Measurements from ENCODE around the gene DOP1B.
"Not testable (repeated sequence)": the region's sequence is repeated elsewhere in the genome, so short reads cannot be mapped to it uniquely, and the experiment has no call there.

DOP1B gene

DNA sequence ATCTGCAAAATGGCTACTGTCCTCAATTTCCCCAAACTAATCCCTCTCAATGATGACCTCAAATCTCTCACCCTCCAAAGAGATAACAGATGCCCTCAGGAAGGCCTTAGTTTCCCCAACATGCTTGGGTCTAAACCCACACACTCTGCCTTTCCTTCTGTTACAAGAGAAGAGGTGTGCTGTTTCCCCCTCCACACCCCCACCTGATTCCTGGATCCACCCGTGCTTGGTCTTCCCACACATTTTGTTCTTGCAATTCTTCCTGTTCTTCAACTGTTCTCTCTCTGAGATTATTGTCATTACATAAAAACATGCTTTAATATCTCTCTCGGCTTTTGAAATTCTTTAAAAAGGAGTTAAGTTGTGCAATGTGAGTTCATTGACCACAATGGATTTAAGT is 27.4 kb upstream of the DOP1B start:
- no peak for ATAC-seq
- H3K36me3 Mint-ChIP-seq: peaks cover 6% of the 10 kb centered on the region
- peak overlapping the region; percentile 56 for H3K4me3 Mint-ChIP-seq
- H3K27me3 Mint-ChIP-seq: no peaks in the 10 kb centered on the region
- H3K4me1 Mint-ChIP-seq: peaks cover 43% of the 10 kb centered on the region
- H3K27ac Mint-ChIP-seq: peak overlapping the region; percentile 90
- H3K9me3 Mint-ChIP-seq: no peaks in the 10 kb centered on the region

DNA sequence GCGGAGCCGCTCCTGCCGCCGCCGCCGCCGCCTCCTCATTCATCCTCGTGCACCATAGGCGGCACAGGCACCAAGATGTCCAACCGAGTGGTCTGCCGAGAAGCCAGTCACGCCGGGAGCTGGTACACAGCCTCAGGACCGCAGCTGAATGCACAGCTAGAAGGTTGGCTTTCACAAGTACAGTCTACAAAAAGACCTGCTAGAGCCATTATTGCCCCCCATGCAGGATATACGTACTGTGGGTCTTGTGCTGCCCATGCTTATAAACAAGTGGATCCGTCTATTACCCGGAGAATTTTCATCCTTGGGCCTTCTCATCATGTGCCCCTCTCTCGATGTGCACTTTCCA is 26.2 kb upstream of the DOP1B start:
- H3K9me3 Mint-ChIP-seq, ATAC-seq, H3K36me3 Mint-ChIP-seq, H3K27me3 Mint-ChIP-seq: not testable (repeated sequence)
- H3K4me3 Mint-ChIP-seq: peak overlapping the region; percentile 92
- H3K27ac Mint-ChIP-seq: peak overlapping the region; percentile 90
- H3K4me1 Mint-ChIP-seq: peaks cover 43% of the 10 kb centered on the region

DNA sequence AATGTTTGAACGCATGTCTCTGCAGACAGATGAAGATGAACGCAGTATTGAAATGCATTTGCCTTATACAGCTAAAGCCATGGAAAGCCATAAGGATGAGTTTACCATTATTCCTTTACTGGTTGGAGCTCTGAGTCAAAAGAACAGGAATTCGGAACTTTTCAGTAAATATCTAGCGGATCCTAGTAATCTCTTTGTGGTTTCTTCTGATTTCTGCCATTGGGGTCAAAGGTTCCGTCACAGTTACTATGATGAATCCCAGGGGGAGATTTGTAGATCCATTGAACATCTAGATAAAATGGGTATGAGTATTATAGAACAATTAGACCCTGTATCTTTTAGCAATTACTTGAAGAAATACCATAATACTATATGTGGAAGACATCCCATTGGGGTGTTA is 25.8 kb upstream of the DOP1B start:
- H3K27me3 Mint-ChIP-seq, H3K36me3 Mint-ChIP-seq, H3K9me3 Mint-ChIP-seq, ATAC-seq: not testable (repeated sequence)
- H3K4me3 Mint-ChIP-seq: peak overlapping the region; percentile 92
- H3K4me1 Mint-ChIP-seq: peaks cover 41% of the 10 kb centered on the region
- H3K27ac Mint-ChIP-seq: peak overlapping the region; percentile 90

DNA sequence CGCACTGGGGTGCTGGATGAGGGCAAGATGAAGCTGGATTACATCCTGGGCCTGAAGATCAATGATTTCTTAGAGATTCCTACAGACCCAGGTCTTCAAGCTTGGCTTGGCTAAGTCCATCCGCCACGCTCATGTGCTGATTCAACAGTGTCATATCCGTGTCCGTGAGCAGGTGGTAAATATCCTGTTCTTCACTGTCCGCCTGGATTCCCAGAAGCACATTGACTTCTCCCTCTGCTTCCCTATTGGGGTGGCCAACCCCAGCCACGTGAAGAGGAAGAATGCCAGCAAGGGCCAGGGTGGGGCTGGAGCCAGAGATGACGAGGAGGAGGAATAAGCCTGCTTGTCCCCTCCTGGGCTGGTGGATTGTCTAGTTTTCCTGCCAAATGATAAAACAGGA is 23.9 kb upstream of the DOP1B start:
- Mint-ChIP-seq H3K36me3 (peaks cover 6% of the 10 kb centered on the region), H3K4me1 (peaks cover 52% of the 10 kb centered on the region), H3K9me3 (no peaks in the 10 kb centered on the region), H3K4me3 (no peak overlapping the region), H3K27me3 (no peaks in the 10 kb centered on the region), H3K27ac (no peak overlapping the region)
- ATAC-seq: no peak

DNA sequence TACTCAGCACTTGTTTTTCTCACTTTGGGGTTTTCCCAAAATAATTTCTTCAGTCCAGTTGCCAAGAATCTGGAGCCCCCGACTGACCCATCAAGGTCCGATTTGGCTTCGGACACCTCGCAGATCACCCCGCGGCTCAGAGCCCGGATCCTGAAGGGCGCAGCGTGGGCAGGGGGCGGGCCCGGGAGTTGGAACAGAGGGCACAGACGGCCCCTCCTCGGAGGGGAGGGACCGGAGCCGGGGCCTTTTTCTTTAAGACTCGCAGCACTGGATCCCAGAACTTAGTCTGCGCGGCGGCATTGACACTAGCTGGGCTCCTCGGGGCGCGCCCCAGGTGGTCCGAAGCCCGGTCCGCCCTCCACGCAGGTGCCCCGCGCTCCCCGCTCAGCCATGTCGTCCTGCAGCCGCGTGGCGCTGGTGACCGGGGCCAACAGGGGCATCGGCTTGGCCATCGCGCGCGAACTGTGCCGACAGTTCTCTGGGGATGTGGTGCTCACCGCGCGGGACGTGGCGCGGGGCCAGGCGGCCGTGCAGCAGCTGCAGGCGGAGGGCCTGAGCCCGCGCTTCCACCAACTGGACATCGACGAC is 21.7 kb upstream of the DOP1B start, which contains the start of gene CBR3:
Gene CBR3 (plus strand): TSS at position 277 of the 588 bp plus-strand sequence. CDS start 114 bp downstream, at position 391.
- Mint-ChIP-seq H3K27me3 (no peaks in the 10 kb centered on the region), H3K9me3 (no peaks in the 10 kb centered on the region), H3K36me3 (peaks cover 6% of the 10 kb centered on the region), H3K4me3 (peak within 1 kb of the TSS; percentile 88), H3K27ac (peak within 1 kb of the TSS; percentile 85), H3K4me1 (peaks cover 46% of the 10 kb centered on the region)
- peak; percentile 60 for ATAC-seq

DNA sequence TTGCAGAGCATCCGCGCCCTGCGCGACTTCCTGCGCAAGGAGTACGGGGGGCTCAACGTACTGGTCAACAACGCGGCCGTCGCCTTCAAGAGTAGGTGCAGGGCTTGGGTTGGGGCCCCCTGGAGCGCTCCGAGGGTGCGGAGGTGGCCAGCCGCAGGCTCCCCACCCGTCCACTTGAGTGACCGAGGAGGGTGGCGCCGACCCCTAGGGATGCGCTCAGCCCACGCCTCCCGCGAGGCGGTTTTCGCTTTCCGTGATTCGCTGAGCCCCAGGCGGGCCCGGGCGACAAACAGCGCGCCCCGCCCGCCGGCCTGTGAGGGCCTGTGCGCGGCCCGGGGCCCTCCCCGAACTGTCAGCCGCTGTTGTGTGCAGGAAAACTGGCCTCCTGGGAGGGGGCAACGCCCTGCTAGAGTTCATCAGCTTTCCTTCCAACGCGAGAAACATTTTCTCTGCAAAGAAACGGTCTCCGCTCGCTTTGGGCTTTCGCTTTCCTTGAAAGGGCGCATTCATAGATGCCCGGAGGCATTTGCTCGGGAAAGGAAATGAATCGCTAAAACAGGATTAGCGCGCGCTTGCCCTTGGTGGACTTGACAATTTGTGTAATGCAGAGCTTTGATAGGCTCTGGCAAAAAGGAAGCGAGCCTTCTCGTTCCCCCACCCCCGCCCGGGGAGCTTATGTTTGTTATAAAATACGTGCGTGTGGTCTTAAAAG is 21.1 kb upstream of the DOP1B start:
- Mint-ChIP-seq H3K27ac (peak overlapping the region; percentile 85), H3K27me3 (no peaks in the 10 kb centered on the region), H3K36me3 (peaks cover 6% of the 10 kb centered on the region), H3K4me1 (peaks cover 41% of the 10 kb centered on the region), H3K9me3 (no peaks in the 10 kb centered on the region), H3K4me3 (peak overlapping the region; percentile 88)
- ATAC-seq: peak; percentile 93

DNA sequence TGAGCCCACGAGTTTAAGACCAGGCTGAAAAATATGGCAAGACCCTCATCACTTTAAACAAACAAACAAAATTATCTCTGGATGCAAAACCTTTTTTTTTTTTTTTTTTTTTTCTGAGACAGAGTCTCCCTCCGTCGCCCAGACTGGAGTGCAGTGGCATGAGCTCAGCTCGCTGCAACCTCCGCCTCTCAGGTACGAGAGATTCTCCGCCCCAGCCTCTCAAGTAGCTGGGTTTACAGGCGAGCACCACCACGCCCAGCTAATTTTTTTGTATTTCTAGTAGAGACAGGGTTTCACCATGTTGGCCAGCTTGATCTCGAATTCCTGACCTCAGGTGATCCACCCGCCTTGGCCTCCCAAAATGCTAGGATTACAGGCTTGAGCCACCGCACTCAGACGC is 16.8 kb upstream of the DOP1B start:
- not testable (repeated sequence) for H3K27me3 Mint-ChIP-seq, H3K27ac Mint-ChIP-seq, H3K9me3 Mint-ChIP-seq, H3K36me3 Mint-ChIP-seq, H3K4me3 Mint-ChIP-seq, ATAC-seq
- peaks cover 30% of the 10 kb centered on the region for H3K4me1 Mint-ChIP-seq

DNA sequence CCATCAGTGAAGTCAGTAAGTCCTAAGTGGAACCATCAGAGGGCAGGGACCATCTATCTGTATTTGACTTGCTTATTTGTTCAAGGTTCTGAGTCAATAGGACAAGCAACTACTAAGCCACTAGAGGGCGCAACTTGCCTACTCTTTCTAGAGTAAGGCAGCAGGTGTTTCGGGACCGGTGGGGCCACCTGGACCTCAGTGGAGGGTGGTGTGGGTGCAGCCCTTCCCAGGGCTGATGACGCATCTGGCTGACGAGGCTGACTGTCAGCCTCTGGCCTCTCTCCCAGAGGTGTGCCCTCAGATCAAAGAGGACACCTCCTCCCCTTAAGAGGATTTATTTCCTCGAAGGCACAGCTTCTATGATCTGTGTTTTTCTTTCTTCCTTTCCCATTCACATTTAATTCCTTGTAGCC is 15.1 kb upstream of the DOP1B start:
- Mint-ChIP-seq H3K9me3 (no peaks in the 10 kb centered on the region), H3K4me3 (no peak overlapping the region), H3K27me3 (no peaks in the 10 kb centered on the region), H3K4me1 (peaks cover 21% of the 10 kb centered on the region), H3K36me3 (peaks cover 7% of the 10 kb centered on the region), H3K27ac (peak overlapping the region; percentile 10)
- ATAC-seq: peak; percentile 97

DNA sequence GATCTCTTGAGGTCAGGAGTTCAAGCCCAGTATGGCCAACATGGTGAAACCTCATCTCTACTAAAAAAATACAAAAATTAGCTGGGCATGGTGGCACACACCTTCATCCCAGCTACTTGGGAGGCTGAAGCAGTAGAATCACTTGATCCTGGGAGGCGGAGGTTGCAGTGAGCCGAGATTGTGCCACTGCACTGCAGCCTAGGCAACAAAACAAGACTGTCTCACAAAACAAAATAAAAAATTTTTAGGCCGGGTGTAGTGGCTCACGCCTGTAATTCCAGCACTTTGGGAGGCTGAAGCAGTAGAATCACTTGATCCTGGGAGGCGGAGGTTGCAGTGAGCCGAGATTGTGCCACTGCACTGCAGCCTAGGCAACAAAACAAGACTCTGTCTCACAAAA is 12.4 kb upstream of the DOP1B start:
- ATAC-seq, H3K27me3 Mint-ChIP-seq, H3K27ac Mint-ChIP-seq, H3K9me3 Mint-ChIP-seq, H3K4me1 Mint-ChIP-seq, H3K4me3 Mint-ChIP-seq, H3K36me3 Mint-ChIP-seq: not testable (repeated sequence)

DNA sequence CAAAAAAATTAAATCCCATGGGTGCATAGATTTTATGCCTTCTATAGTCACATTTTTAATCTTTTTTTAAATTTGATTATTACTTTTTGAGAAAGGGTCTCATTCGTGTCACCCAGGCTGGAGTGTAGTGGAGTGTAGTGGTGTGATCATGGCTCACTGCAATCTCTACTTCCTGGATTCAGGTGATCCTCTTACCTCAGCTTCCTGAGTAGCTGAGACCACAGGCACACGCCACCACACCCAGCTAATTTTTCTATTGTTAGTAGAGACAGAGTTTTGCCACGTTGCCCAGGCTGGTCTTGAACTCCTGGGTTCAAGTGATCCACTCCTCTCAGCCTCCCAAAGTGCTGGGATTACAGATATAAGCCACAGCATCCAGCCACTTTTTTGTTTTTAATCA is 11.4 kb upstream of the DOP1B start:
- Mint-ChIP-seq H3K36me3 (peaks cover 8% of the 10 kb centered on the region), H3K4me3 (no peak overlapping the region), H3K4me1 (peaks cover 19% of the 10 kb centered on the region), H3K27me3 (no peaks in the 10 kb centered on the region), H3K27ac (no peak overlapping the region), H3K9me3 (no peaks in the 10 kb centered on the region)
- ATAC-seq: no peak

DNA sequence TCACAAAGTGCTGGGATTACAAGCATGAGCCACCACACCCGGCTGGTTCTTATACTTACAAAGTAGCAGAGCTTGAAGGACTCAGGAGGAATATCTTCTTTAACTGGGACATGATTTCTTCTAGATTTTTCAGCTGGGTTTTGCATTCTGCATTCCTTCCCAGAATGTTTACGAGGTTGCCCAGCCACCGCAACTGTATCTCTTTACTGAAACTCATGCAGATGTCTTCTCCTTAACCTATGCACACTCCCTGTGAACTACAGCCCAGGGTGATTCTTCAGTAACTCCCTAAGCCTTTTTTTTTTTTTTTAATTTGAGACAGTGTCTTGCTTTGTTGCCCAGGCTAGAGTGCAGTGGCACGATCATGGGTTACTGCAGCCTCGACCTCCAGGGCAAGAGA is 8.7 kb upstream of the DOP1B start:
- Mint-ChIP-seq H3K27ac (no peak overlapping the region), H3K4me3 (no peak overlapping the region)

DNA sequence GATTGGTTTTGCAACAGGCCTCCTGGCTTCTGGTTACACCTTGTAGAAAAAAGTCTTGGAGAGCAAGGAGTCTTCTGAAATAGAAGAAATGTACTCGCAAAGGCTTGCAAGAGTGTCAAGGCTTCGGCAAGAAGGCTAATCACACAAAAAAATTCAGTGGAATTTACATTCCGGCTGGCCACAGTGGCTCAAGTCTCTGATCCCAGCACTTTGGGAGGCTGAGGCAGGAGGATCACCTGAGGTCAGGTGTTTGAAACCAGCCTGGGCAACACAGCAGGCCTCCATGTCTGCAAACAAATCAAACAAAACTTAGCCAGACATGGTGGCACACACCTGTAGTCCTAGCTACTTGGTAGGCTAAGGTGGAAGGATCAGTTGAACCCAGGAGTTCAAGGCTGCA is 7.7 kb upstream of the DOP1B start:
- H3K27ac Mint-ChIP-seq: no peak overlapping the region
- no peak overlapping the region for H3K4me3 Mint-ChIP-seq
- H3K4me1 Mint-ChIP-seq: peaks cover 21% of the 10 kb centered on the region
- H3K9me3 Mint-ChIP-seq: no peaks in the 10 kb centered on the region
- no peak for ATAC-seq
- H3K27me3 Mint-ChIP-seq: no peaks in the 10 kb centered on the region
- peaks cover 8% of the 10 kb centered on the region for H3K36me3 Mint-ChIP-seq

More for the DNA sequence above, 8.7 kb upstream of the DOP1B start:
- H3K36me3 Mint-ChIP-seq: peaks cover 8% of the 10 kb centered on the region
- H3K9me3 Mint-ChIP-seq: no peaks in the 10 kb centered on the region
- H3K27me3 Mint-ChIP-seq: no peaks in the 10 kb centered on the region
- peaks cover 15% of the 10 kb centered on the region for H3K4me1 Mint-ChIP-seq
- no peak for ATAC-seq

DNA sequence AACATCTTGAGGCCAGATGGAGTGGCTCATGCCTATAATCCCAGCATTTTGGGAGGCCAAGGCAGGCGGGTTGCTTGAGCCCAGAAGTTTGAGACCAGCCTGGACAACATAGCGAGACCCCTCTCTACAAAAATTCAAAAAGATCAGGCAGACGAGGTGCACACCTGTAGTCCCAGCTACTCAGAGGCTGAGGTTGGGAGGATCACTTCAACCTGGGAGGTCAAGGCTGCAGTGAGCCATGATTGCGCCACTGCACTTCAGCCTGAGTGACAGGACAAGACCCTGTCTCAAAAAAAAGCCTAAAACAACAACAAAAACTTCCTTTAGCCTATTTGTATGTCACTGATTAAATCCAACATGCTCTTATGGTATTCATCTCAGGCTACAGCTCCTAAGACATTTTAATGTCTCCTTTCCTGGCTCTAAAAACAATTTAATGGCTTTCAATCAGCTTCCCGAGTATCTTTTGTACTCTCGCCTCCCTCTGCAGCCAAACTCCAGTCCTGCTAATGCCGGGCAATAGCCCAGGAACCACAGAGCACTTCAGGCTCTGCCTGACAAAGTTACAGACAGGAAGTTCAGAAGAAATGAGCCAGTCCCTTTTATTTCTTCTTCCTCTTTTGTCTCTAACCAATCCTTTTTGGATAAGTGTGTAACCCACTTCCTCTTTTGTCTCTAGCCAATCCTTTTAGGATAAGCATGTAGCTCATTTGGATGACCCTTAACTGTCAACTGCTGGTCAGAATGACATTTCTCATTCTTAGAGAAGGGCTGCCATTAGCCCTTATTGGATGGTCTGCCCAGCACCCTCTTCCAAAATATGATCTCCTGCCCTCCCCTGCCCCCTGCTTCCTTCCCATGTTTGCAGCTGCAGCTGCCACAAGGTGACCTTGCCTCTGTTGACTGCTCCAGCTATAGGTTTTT is 6.6 kb upstream of the DOP1B start:
- peaks cover 8% of the 10 kb centered on the region for H3K36me3 Mint-ChIP-seq
- peak; percentile 94 for ATAC-seq
- no peaks in the 10 kb centered on the region for H3K27me3 Mint-ChIP-seq
- peak overlapping the region; percentile 57 for H3K4me3 Mint-ChIP-seq
- H3K27ac Mint-ChIP-seq: peak overlapping the region; percentile 89
- no peaks in the 10 kb centered on the region for H3K9me3 Mint-ChIP-seq
- peaks cover 22% of the 10 kb centered on the region for H3K4me1 Mint-ChIP-seq

DNA sequence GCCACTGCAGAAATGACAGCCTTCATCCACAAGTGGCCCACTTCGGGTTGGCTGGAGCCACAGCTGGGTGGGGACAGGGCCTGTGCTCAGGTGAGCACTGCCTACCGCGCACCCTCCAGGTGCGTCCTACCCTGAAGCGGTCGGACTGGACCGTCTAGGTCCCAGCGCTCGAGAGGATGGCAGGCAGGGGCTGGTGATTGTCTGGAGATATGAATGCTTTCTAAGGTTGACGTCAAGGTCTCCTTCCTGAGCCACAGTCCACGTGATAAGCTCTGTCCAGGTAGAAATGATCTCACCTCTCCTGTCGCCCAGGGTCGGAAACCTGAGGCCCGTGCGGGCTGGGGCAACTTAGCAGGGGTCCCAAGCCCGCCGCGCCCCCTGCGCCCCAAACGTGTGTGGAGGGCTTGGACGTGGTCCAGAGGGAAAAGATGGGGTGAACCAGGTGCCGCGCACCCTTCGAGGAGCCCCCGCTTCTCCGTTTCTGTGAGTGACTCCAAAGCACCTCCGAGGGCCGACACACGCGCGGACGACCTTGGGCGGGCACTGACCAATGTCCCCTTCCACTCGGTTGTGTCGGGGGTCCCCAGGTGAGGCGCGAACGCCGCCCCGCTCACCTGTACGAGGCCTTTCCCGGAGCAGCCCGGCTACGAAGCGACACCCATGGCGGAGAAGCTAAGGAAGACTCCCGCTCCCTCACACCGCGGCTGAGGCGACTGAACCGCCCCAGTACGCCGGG is 853 bp upstream of the DOP1B start:
- peaks cover 31% of the 10 kb centered on the region for H3K4me1 Mint-ChIP-seq
- H3K9me3 Mint-ChIP-seq: no peaks in the 10 kb centered on the region
- H3K36me3 Mint-ChIP-seq: peaks cover 8% of the 10 kb centered on the region
- peak overlapping the region; percentile 69 for H3K27ac Mint-ChIP-seq
- H3K27me3 Mint-ChIP-seq: no peaks in the 10 kb centered on the region
- ATAC-seq: no peak
- H3K4me3 Mint-ChIP-seq: peak overlapping the region; percentile 84

DNA sequence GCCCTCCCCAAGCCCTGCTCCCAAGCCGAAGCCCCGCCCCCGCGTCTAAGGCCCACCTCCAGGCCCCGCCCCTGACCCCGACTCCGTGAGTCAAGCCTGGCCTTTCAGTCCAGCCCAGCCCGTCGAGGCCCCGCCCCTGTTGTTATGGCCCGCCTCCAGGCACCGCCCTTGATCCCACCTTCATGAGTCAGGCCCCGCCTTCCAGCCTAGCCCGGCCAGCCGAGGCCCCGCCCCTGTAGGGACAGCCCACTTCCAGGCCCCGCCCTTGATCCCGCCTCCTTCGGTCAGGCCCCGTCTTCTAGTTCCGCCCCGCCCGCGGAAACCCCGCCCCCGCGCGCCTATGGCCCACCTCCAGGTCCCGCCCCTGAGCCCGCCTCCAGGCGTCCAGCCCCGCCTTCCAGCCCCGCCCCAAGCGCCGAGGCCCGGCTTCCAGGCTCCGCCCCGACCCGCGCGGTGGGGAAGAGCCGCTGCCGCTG is 247 bp upstream of the DOP1B start:
- no peaks in the 10 kb centered on the region for H3K27me3 Mint-ChIP-seq
- peaks cover 33% of the 10 kb centered on the region for H3K4me1 Mint-ChIP-seq
- H3K36me3 Mint-ChIP-seq: peaks cover 12% of the 10 kb centered on the region
- H3K27ac Mint-ChIP-seq: peak overlapping the region; percentile 69
- H3K9me3 Mint-ChIP-seq: no peaks in the 10 kb centered on the region
- ATAC-seq: peak; percentile 96
- peak overlapping the region; percentile 84 for H3K4me3 Mint-ChIP-seq
